H54 (cell line): ENCODE results near the gene LTBP1.
A peak's percentile ranks its signal among the peaks of the same experiment; 100 is the strongest.
"Not testable (repeated sequence)": the region's sequence is repeated elsewhere in the genome, so short reads cannot be mapped to it uniquely, and the experiment has no call there.

Experiments used
- DNase-seq: peaks from one replicate; pipeline ENCODE4 v3.0.0; 2011; ENCODE audit warnings: low spot score, mixed read lengths; ENCODE audit not compliant: insufficient read length
- FAIRE-seq: peaks from 3 replicates; lab custom pipeline; 2011; peaks lifted over from hg19 to GRCh38; lab: Jason Lieb, UNC
- POLR2A ChIP-seq: IDR thresholded peaks from 2 replicates; pipeline ENCODE4 v1.6.1; 2011; ENCODE audit warnings: low read depth, mild to moderate bottlenecking, low read length

The LTBP1 gene

GRCh38 chr2:33223856-33224255, 277.1 kb downstream of the LTBP1 start:
- FAIRE-seq (no peak), DNase-seq (no peak)
- TF ChIP-seq POLR2A = no peak

GRCh38 chr2:33225350-33225749, 278.6 kb downstream of the LTBP1 start:
- no peak for TF ChIP-seq POLR2A
- no peak for DNase-seq
- no peak for FAIRE-seq

- no peak for TF ChIP-seq POLR2A
- DNase-seq = no peak
- no peak for FAIRE-seq
Observed at GRCh38 chr2:33226546-33226945, 279.8 kb downstream of the LTBP1 start.

GRCh38 chr2:33229646-33230045, 282.9 kb downstream of the LTBP1 start:
- DNase-seq (no peak), FAIRE-seq (peak; percentile 62)
- TF ChIP-seq POLR2A = no peak

- no peak for TF ChIP-seq POLR2A
- FAIRE-seq (peak; percentile 66), DNase-seq (no peak)
Observed at GRCh38 chr2:33230195-33230594, 283.4 kb downstream of the LTBP1 start.

- no peak for DNase-seq
Observed at GRCh38 chr2:33230842-33231241, 284.1 kb downstream of the LTBP1 start.

GRCh38 chr2:33235559-33235958, 288.8 kb downstream of the LTBP1 start:
- FAIRE-seq, DNase-seq: not testable (repeated sequence)

More at GRCh38 chr2:33230842-33231241, 284.1 kb downstream of the LTBP1 start:
- no peak for TF ChIP-seq POLR2A
- peak; percentile 60 for FAIRE-seq

GRCh38 chr2:33236482-33237385, 290.0 kb downstream of the LTBP1 start:
- no peak for DNase-seq
- peak; percentile 94 for FAIRE-seq
- TF ChIP-seq POLR2A = no peak

- no peak for TF ChIP-seq POLR2A
- DNase-seq (no peak), FAIRE-seq (peak; percentile 61)
Observed at GRCh38 chr2:33238111-33238510, 291.4 kb downstream of the LTBP1 start.

- FAIRE-seq = no peak
- TF ChIP-seq POLR2A = no peak
- no peak for DNase-seq
Observed at GRCh38 chr2:33240178-33240577, 293.4 kb downstream of the LTBP1 start.

GRCh38 chr2:33241072-33241471, 294.3 kb downstream of the LTBP1 start:
- TF ChIP-seq POLR2A = no peak
- no peak for FAIRE-seq
- no peak for DNase-seq

GRCh38 chr2:33241581-33241980, 294.8 kb downstream of the LTBP1 start:
- TF ChIP-seq POLR2A = no peak
- no peak for FAIRE-seq

GRCh38 chr2:33242845-33243244, 296.1 kb downstream of the LTBP1 start:
- peak; percentile 97 for FAIRE-seq
- TF ChIP-seq POLR2A = no peak
- no peak for DNase-seq

More at GRCh38 chr2:33241581-33241980, 294.8 kb downstream of the LTBP1 start:
- no peak for DNase-seq

GRCh38 chr2:33246432-33246831, 299.7 kb downstream of the LTBP1 start:
- FAIRE-seq (no peak), DNase-seq (no peak)
- TF ChIP-seq POLR2A = no peak

GRCh38 chr2:33247365-33247764, 300.6 kb downstream of the LTBP1 start:
- DNase-seq (no peak), FAIRE-seq (no peak)
- no peak for TF ChIP-seq POLR2A
